SK-N-SH (cell line): ENCODE data around the gene PPP1R13L. TPM values are rescaled to one million over a fixed set of nuclear protein-coding genes. Genes with fewer than 3 reads are reported as not detected.

ENCODE experiments used
- CTCF ChIA-PET: fragments of 300-600, 350-600 bp; formaldehyde crosslinking; extraction: SDS; loops from one replicate; lab custom pipeline; 2021; lab: Yijun Ruan, JAX
- POLR2A ChIA-PET: fragments of 350-600 bp; sonication (Branson Sonifier 250); formaldehyde crosslinking; extraction: SDS; loops from one replicate; lab custom pipeline; 2020; ENCODE audit warnings: antibody characterized with exemption, inconsistent platforms; lab: Yijun Ruan, JAX
- DNase-seq: peaks from one replicate; pipeline ENCODE4 v3.0.0; 2012
- H2AFZ ChIP-seq: fragments of 200-600 bp; sonication (generic); 2 replicates; pipeline ENCODE4 v1.8.1; 2016; ENCODE audit warnings: antibody characterized with exemption, mild to moderate bottlenecking, low read depth
- H3F3A ChIP-seq: fragments of 200-600 bp; sonication (generic); replicated peaks from 2 replicates; pipeline ENCODE3; 2016; ENCODE audit warnings: antibody characterized with exemption, mild to moderate bottlenecking; ENCODE audit not compliant: insufficient read depth
- H3K27ac ChIP-seq, 2 experiments: fragments of 200-500 bp in 1 of 2; fragments of 200-600 bp in 1 of 2; sonication (Bioruptor generic) in 1 of 2; sonication (generic), shearing (Covaris generic) in 1 of 2; 2 replicates each; pipeline versions ENCODE4 v1.5.1 to v1.6.1; 2014 to 2016; ENCODE audit warnings: low read depth in 2 of 2, inconsistent platforms in 1 of 2, low read length in 1 of 2, mild to moderate bottlenecking in 1 of 2, mixed read lengths in 1 of 2
- H3K27me3 ChIP-seq: fragments of 200-600 bp; sonication (generic), shearing (Covaris generic); 2 replicates; pipeline ENCODE4 v1.6.1; 2016; ENCODE audit warnings: mixed run types; ENCODE audit not compliant: insufficient read depth
- H3K36me3 ChIP-seq, 2 experiments: fragments of 200-500 bp in 1 of 2; fragments of 200-600 bp in 1 of 2; sonication (Bioruptor generic) in 1 of 2; sonication (generic) in 1 of 2; replicated peaks in 1 of 2; 2 replicates each; pipeline versions ENCODE3 to v1.5.1; 2014 to 2016; ENCODE audit warnings: low read length in 1 of 2, mild to moderate bottlenecking in 1 of 2; ENCODE audit not compliant: insufficient read depth in 2 of 2, control insufficient read depth in 1 of 2
- H3K4me1 ChIP-seq, 2 experiments: fragments of 200-500 bp in 1 of 2; fragments of 200-600 bp in 1 of 2; sonication (Bioruptor generic) in 1 of 2; sonication (generic), shearing (Covaris generic) in 1 of 2; 2 replicates each; pipeline versions ENCODE4 v1.5.1 to v1.6.1; 2014 to 2016; ENCODE audit warnings: low read depth in 1 of 2, low read length in 1 of 2, mixed run types in 1 of 2; ENCODE audit not compliant: insufficient read depth in 2 of 2, control insufficient read depth in 1 of 2
- H3K4me2 ChIP-seq: fragments of 200-600 bp; sonication (generic), shearing (Covaris generic); 2 replicates; pipeline ENCODE4 v1.6.1; 2017; ENCODE audit warnings: mixed run types
- H3K4me3 ChIP-seq, 2 experiments: fragments of 200-500 bp in 1 of 2; fragments of 200-600 bp in 1 of 2; sonication (Bioruptor generic) in 1 of 2; sonication (generic), shearing (Covaris generic) in 1 of 2; 2 replicates each; pipeline versions ENCODE4 v1.5.1 to v1.8.1; 2014 to 2016; ENCODE audit warnings: low read depth in 2 of 2, inconsistent platforms in 1 of 2, low read length in 1 of 2, mild to moderate bottlenecking in 1 of 2, mixed read lengths in 1 of 2, moderate library complexity in 1 of 2
- H3K79me2 ChIP-seq: fragments of 200-600 bp; sonication (generic); 2 replicates; pipeline ENCODE4 v1.8.1; 2017; ENCODE audit warnings: mild to moderate bottlenecking; ENCODE audit not compliant: insufficient read depth
- H3K9ac ChIP-seq: fragments of 200-600 bp; sonication (generic); 2 replicates; pipeline ENCODE4 v1.6.1; 2017; ENCODE audit warnings: mixed run types
- H3K9me2 ChIP-seq: fragments of 200-600 bp; sonication (generic); 2 replicates; pipeline ENCODE4 v1.6.1; 2017; ENCODE audit warnings: mixed run types
- H3K9me3 ChIP-seq: fragments of 200-600 bp; sonication (generic); 2 replicates; pipeline ENCODE4 v1.6.1; 2017; ENCODE audit warnings: mixed run types, mild to moderate bottlenecking, moderate library complexity
- H4K20me1 ChIP-seq: fragments of 200-600 bp; sonication (generic); 2 replicates; pipeline ENCODE4 v1.6.1; 2017; ENCODE audit warnings: mild to moderate bottlenecking, mixed run types; ENCODE audit not compliant: insufficient read depth
- CHD2 ChIP-seq: fragments of 150-350 bp; IDR thresholded peaks from 2 replicates; pipeline ENCODE4 v1.6.1; 2018; ENCODE audit warnings: low read length; ENCODE audit not compliant: partially characterized antibody
- EP300 ChIP-seq, 2 experiments: IDR thresholded peaks; 2 replicates each; pipeline versions ENCODE4 v1.4.0 to v1.6.1; 2012; ENCODE audit warnings: borderline replicate concordance in 1 of 2, low read depth in 1 of 2, low read length in 1 of 2
- GABPA ChIP-seq: IDR thresholded peaks from 2 replicates; pipeline ENCODE4 v1.4.0; 2012; ENCODE audit warnings: low read depth, mild to moderate bottlenecking
- MXI1 ChIP-seq: IDR thresholded peaks from 2 replicates; pipeline ENCODE4 v1.6.1; 2012; ENCODE audit warnings: mild to moderate bottlenecking, low read depth, low read length, improper control_type of control experiment
- NRF1 ChIP-seq: IDR thresholded peaks from 2 replicates; pipeline ENCODE4 v1.6.1; 2012; ENCODE audit warnings: low read depth, mild to moderate bottlenecking, low read length
- RAD21 ChIP-seq: IDR thresholded peaks from 2 replicates; pipeline ENCODE4 v1.6.1; 2012; ENCODE audit warnings: mild to moderate bottlenecking, low read length
- RFX5 ChIP-seq: IDR thresholded peaks from 2 replicates; pipeline ENCODE4 v1.6.1; 2012; ENCODE audit warnings: mild to moderate bottlenecking, improper control_type of control experiment, low read length
- RXRA ChIP-seq: IDR thresholded peaks from 2 replicates; pipeline ENCODE4 v1.4.0; 2012; ENCODE audit warnings: low read depth, mild to moderate bottlenecking, borderline replicate concordance
- WGBS: methylation state at CpG from one replicate; pipeline ENCODE4 v1.1.6; 2017; ENCODE audit warnings: low lambda C conversion rate; 5-methylcytosine and 5-hydroxymethylcytosine counted together
- polyA plus RNA-seq, 3 experiments: library from polyadenylated mRNA; depleted of rRNA; stranded (reverse); fragments of >200 nt; gene quantifications; 2 replicates each; pipeline ENCODE4 v1.2.3, GENCODE V29; 2012
- TF ChIP-seq, protein P1 (sequence below): IDR thresholded peaks from 2 replicates; pipeline ENCODE4 v1.6.1; 2012; ENCODE audit warnings: mild to moderate bottlenecking, low read depth, low read length, moderate library complexity
- TF ChIP-seq, protein P2 (sequence below): IDR thresholded peaks from 2 replicates; pipeline ENCODE4 v1.4.0; 2012; ENCODE audit warnings: low read depth
- TF ChIP-seq, protein P3 (sequence below): IDR thresholded peaks from 2 replicates; pipeline ENCODE4; 2012
- TF ChIP-seq, protein P4 (sequence below): IDR thresholded peaks from 2 replicates; pipeline ENCODE4 v1.4.0; 2012; ENCODE audit warnings: low read depth, borderline replicate concordance
- TF ChIP-seq, protein P5 (sequence below): fragments of 150-350 bp; IDR thresholded peaks from 2 replicates; pipeline ENCODE4 v1.6.1; 2017; ENCODE audit warnings: antibody characterized with exemption, low read length, low read depth, borderline replicate concordance

The PPP1R13L gene
- polyA plus RNA-seq, 1 of the 3 experiments (the other 2 are of a cell fraction) = 18.0 TPM

DNA sequence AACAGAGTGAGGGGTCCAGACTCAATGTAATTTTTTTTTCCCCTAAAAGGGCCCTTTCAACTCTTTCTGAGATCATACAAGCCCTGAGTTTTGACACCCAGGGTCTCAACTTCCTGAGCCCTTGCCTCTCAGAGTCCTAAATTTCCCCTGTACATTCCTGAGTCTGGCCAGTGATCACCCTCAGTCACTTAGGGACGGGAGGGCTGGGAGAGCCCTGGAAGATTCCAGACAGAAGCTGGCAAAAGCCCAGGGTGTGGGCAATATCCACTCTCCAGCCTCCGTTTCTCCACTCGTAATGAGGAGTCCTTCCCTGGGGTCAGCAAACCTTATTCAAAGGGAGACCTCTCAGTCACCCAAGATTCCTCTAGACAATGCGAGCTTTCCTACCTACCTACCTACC is 1.6 kb downstream of the PPP1R13L start:
- Histone ChIP-seq H3K9me3 (no peaks in the 10 kb centered on the region), H3K79me2 (peaks cover 81% of the 10 kb centered on the region), H3K27me3 (no peaks in the 10 kb centered on the region), H3K4me3 (peak overlapping the region; percentile 87 to 97; a peak in 2 of 4 replicates), H3K36me3 (peaks cover 2 to 7% of the 10 kb centered on the region in 2 experiments), H3K4me2 (peak overlapping the region; percentile 88), H3K27ac (no peak overlapping the region), H4K20me1 (no peaks in the 10 kb centered on the region), H3K4me1 (peaks cover 16 to 26% of the 10 kb centered on the region in 2 experiments; a peak in 3 of 4 replicates), H2AFZ (no peak overlapping the region), H3K9me2 (no peaks in the 10 kb centered on the region), H3F3A (peaks cover 7% of the 10 kb centered on the region), H3K9ac (peak overlapping the region; percentile 21; the same call in 1 of the 2 replicates)
- TF ChIP-seq, protein P1, sequence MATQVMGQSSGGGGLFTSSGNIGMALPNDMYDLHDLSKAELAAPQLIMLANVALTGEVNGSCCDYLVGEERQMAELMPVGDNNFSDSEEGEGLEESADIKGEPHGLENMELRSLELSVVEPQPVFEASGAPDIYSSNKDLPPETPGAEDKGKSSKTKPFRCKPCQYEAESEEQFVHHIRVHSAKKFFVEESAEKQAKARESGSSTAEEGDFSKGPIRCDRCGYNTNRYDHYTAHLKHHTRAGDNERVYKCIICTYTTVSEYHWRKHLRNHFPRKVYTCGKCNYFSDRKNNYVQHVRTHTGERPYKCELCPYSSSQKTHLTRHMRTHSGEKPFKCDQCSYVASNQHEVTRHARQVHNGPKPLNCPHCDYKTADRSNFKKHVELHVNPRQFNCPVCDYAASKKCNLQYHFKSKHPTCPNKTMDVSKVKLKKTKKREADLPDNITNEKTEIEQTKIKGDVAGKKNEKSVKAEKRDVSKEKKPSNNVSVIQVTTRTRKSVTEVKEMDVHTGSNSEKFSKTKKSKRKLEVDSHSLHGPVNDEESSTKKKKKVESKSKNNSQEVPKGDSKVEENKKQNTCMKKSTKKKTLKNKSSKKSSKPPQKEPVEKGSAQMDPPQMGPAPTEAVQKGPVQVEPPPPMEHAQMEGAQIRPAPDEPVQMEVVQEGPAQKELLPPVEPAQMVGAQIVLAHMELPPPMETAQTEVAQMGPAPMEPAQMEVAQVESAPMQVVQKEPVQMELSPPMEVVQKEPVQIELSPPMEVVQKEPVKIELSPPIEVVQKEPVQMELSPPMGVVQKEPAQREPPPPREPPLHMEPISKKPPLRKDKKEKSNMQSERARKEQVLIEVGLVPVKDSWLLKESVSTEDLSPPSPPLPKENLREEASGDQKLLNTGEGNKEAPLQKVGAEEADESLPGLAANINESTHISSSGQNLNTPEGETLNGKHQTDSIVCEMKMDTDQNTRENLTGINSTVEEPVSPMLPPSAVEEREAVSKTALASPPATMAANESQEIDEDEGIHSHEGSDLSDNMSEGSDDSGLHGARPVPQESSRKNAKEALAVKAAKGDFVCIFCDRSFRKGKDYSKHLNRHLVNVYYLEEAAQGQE = no peak
- TF ChIP-seq RAD21 (no peak), CHD2 (no peak), GABPA (no peak), EP300 (IDR thresholded peaks at IDR 0.05; ENCODE audit: borderline replicate concordance in 1 of 2, low read depth in 1 of 2, low read length in 1 of 2) (no peak), RXRA (no peak), RFX5 (no peak), NRF1 (no peak), MXI1 (no peak)
- TF ChIP-seq, protein P2, sequence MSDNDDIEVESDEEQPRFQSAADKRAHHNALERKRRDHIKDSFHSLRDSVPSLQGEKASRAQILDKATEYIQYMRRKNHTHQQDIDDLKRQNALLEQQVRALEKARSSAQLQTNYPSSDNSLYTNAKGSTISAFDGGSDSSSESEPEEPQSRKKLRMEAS = no peak
- TF ChIP-seq, protein P3, sequence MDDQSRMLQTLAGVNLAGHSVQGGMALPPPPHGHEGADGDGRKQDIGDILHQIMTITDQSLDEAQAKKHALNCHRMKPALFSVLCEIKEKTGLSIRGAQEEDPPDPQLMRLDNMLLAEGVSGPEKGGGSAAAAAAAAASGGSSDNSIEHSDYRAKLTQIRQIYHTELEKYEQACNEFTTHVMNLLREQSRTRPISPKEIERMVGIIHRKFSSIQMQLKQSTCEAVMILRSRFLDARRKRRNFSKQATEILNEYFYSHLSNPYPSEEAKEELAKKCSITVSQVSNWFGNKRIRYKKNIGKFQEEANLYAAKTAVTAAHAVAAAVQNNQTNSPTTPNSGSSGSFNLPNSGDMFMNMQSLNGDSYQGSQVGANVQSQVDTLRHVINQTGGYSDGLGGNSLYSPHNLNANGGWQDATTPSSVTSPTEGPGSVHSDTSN = no peak
- TF ChIP-seq, protein P4, sequence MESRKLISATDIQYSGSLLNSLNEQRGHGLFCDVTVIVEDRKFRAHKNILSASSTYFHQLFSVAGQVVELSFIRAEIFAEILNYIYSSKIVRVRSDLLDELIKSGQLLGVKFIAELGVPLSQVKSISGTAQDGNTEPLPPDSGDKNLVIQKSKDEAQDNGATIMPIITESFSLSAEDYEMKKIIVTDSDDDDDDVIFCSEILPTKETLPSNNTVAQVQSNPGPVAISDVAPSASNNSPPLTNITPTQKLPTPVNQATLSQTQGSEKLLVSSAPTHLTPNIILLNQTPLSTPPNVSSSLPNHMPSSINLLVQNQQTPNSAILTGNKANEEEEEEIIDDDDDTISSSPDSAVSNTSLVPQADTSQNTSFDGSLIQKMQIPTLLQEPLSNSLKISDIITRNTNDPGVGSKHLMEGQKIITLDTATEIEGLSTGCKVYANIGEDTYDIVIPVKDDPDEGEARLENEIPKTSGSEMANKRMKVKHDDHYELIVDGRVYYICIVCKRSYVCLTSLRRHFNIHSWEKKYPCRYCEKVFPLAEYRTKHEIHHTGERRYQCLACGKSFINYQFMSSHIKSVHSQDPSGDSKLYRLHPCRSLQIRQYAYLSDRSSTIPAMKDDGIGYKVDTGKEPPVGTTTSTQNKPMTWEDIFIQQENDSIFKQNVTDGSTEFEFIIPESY = no peak
- TF ChIP-seq, protein P5, sequence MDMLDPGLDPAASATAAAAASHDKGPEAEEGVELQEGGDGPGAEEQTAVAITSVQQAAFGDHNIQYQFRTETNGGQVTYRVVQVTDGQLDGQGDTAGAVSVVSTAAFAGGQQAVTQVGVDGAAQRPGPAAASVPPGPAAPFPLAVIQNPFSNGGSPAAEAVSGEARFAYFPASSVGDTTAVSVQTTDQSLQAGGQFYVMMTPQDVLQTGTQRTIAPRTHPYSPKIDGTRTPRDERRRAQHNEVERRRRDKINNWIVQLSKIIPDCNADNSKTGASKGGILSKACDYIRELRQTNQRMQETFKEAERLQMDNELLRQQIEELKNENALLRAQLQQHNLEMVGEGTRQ = no peak
- ChIA-PET POLR2A (no interaction called here), CTCF (interaction anchor here (1.1 to 3.9 kb wide), 5 partner anchors 8 to 82 kb away, joined by 3 to 19 read pairs (median 4); no protein-coding TSS in a partner anchor)
- DNase-seq = no peak
- WGBS = 88% methylated on average over 4 of the region's 4 CpGs
